Neural cell (in vitro differentiated cells): ENCODE data around the gene FAM110A. TPM values are rescaled to one million over a fixed set of nuclear protein-coding genes. Genes with fewer than 3 reads are reported as not detected.

Source experiments
- H2AFZ ChIP-seq: fragments of 200-600, 300-800 bp; sonication (generic), shearing (Covaris generic); 2 replicates; pipeline ENCODE4 v1.6.0; 2014; ENCODE audit warnings: low read depth, mild to moderate bottlenecking, antibody characterized with exemption, low read length, moderate library complexity
- H3F3A ChIP-seq: fragments of 200-600 bp; shearing (Covaris generic); 2 replicates; pipeline ENCODE4 v1.6.1; 2016; ENCODE audit warnings: mild to moderate bottlenecking, moderate library complexity, mixed read lengths, antibody characterized with exemption, low read length; ENCODE audit not compliant: insufficient read depth, poor library complexity, severe bottlenecking
- H3K27ac ChIP-seq: fragments of 200-600, 300-800 bp; sonication (generic), shearing (Covaris generic); 2 replicates; pipeline ENCODE4 v1.5.1; 2014; ENCODE audit warnings: mild to moderate bottlenecking, low read length, moderate library complexity
- H3K27me3 ChIP-seq: fragments of 300-800, 200-600 bp; sonication (generic), shearing (Covaris generic); 2 replicates; pipeline ENCODE4 v1.6.0; 2014; ENCODE audit warnings: mild to moderate bottlenecking, low read depth, low read length, moderate library complexity; ENCODE audit not compliant: insufficient read depth
- H3K36me3 ChIP-seq: fragments of 300-800, 200-600 bp; sonication (generic), shearing (Covaris generic); 2 replicates; pipeline ENCODE4 v1.5.1; 2014; ENCODE audit warnings: mild to moderate bottlenecking, antibody characterized with exemption, low read length, moderate library complexity; ENCODE audit not compliant: insufficient read depth
- H3K4me2 ChIP-seq: fragments of 300-800, 200-600 bp; sonication (generic), shearing (Covaris generic); 2 replicates; pipeline ENCODE4 v1.6.0; 2014; ENCODE audit warnings: mild to moderate bottlenecking, low read length
- H3K4me3 ChIP-seq: fragments of 300-800, 200-600 bp; sonication (generic), shearing (Covaris generic); 2 replicates; pipeline ENCODE4 v1.5.1; 2014; ENCODE audit warnings: mild to moderate bottlenecking, low read length, moderate library complexity
- H3K79me2 ChIP-seq: fragments of 200-600 bp; shearing (Covaris generic); replicated peaks from 2 replicates; pipeline ENCODE4 v1.6.0; 2014; ENCODE audit warnings: mild to moderate bottlenecking, low read length, moderate library complexity; ENCODE audit not compliant: insufficient read depth
- H3K9ac ChIP-seq: fragments of 300-800, 200-600 bp; sonication (generic), shearing (Covaris generic); 2 replicates; pipeline ENCODE4 v1.6.1; 2016; ENCODE audit warnings: mild to moderate bottlenecking, low read length, mixed read lengths
- H3K9me2 ChIP-seq: fragments of 200-600 bp; shearing (Covaris generic); 2 replicates; pipeline ENCODE4 v1.6.1; 2016; ENCODE audit warnings: mild to moderate bottlenecking, low read length, mixed read lengths; ENCODE audit not compliant: insufficient read depth
- H3K9me3 ChIP-seq: fragments of 200-600, 300-800 bp; sonication (generic), shearing (Covaris generic); 2 replicates; pipeline ENCODE4 v1.6.1; 2016; ENCODE audit warnings: mild to moderate bottlenecking, mixed run types, low read length, moderate library complexity, mixed read lengths
- H4K20me1 ChIP-seq: fragments of 200-600 bp; shearing (Covaris generic); 2 replicates; pipeline ENCODE4 v1.6.1; 2016; ENCODE audit warnings: mild to moderate bottlenecking, mixed run types; ENCODE audit not compliant: insufficient read depth
- CTCF ChIP-seq: fragments of 450-650 bp; IDR thresholded peaks from 2 replicates; pipeline ENCODE4 v1.5.1; 2014; ENCODE audit warnings: antibody characterized with exemption, mild to moderate bottlenecking, moderate library complexity; ENCODE audit not compliant: poor library complexity, severe bottlenecking
- EP300 ChIP-seq: fragments of 450-650 bp; conservative IDR thresholded peaks from 2 replicates; pipeline ENCODE4 v1.6.1; 2014; ENCODE audit warnings: antibody characterized with exemption, mild to moderate bottlenecking, moderate library complexity; ENCODE audit not compliant: poor library complexity, severe bottlenecking
- EZH2 ChIP-seq: fragments of 200-600, 300-800 bp; shearing (Covaris generic), sonication (generic); IDR thresholded peaks from 2 replicates; pipeline ENCODE4 v1.6.1; 2014; ENCODE audit warnings: antibody characterized with exemption, low read length, borderline replicate concordance, mild to moderate bottlenecking; ENCODE audit not compliant: insufficient read depth, poor library complexity, severe bottlenecking
- MXI1 ChIP-seq: fragments of 450-650 bp; conservative IDR thresholded peaks from 2 replicates; pipeline ENCODE4 v1.6.1; 2014; ENCODE audit warnings: antibody characterized with exemption, mild to moderate bottlenecking; ENCODE audit not compliant: poor library complexity, severe bottlenecking
- POLR2AphosphoS5 ChIP-seq: IDR thresholded peaks from 2 replicates; pipeline ENCODE4 v1.6.1; 2012
- RAD21 ChIP-seq: fragments of 450-650 bp; conservative IDR thresholded peaks from 2 replicates; pipeline ENCODE4 v1.6.1; 2014; ENCODE audit warnings: antibody characterized with exemption, mild to moderate bottlenecking, moderate library complexity
- REST ChIP-seq: IDR thresholded peaks from 2 replicates; pipeline ENCODE4 v1.6.1; 2012; ENCODE audit warnings: borderline replicate concordance
- SMC3 ChIP-seq: fragments of 450-650 bp; conservative IDR thresholded peaks from 2 replicates; pipeline ENCODE4 v1.6.1; 2014; ENCODE audit warnings: antibody characterized with exemption, mild to moderate bottlenecking, moderate library complexity; ENCODE audit not compliant: poor library complexity
- TAF1 ChIP-seq: IDR thresholded peaks from 2 replicates; pipeline ENCODE4 v1.6.1; 2012; ENCODE audit warnings: low read depth
- polyA plus RNA-seq: library from polyadenylated mRNA; depleted of rRNA; stranded (reverse); fragments of >200 nt; gene quantifications from 2 replicates; pipeline ENCODE4 v1.2.3, GENCODE V29; 2014

The FAM110A gene
- polyA plus RNA-seq, 1 donor from 2014 or later, result 5.8 TPM

GRCh38 chr20:858011-858410, 24.5 kb downstream of the FAM110A start:
- H3K79me2 ChIP-seq, result no peaks in the 10 kb centered on the region
- no peak overlapping the region for H3K4me2 ChIP-seq
- no peaks in the 10 kb centered on the region for H3K9me2 ChIP-seq
- no peaks in the 10 kb centered on the region for H3K27me3 ChIP-seq
- no peak overlapping the region for H3K27ac ChIP-seq
- no peak overlapping the region for H3K4me3 ChIP-seq
- H3F3A ChIP-seq, result no peaks in the 10 kb centered on the region
- H3K9ac ChIP-seq, result no peak overlapping the region
- H4K20me1 ChIP-seq, result no peaks in the 10 kb centered on the region
- no peaks in the 10 kb centered on the region for H3K36me3 ChIP-seq
- no peak overlapping the region for H2AFZ ChIP-seq
- H3K9me3 ChIP-seq, result no peaks in the 10 kb centered on the region
- no peak for TF ChIP-seq REST
- no peak for TF ChIP-seq EZH2
- TF ChIP-seq SMC3, result no peak
- no peak for TF ChIP-seq MXI1
- no peak for TF ChIP-seq POLR2AphosphoS5
- TF ChIP-seq EP300, result no peak
- TF ChIP-seq CTCF, result no peak
- no peak for TF ChIP-seq TAF1
- TF ChIP-seq RAD21, result no peak

- no peaks in the 10 kb centered on the region for H3K36me3 ChIP-seq
- no peaks in the 10 kb centered on the region for H3K9me2 ChIP-seq
- H3K9ac ChIP-seq, result no peak overlapping the region
- no peaks in the 10 kb centered on the region for H3F3A ChIP-seq
- H2AFZ ChIP-seq, result no peak overlapping the region
- no peaks in the 10 kb centered on the region for H3K9me3 ChIP-seq
- no peak overlapping the region for H3K4me3 ChIP-seq
- H3K27ac ChIP-seq, result no peak overlapping the region
- H3K4me2 ChIP-seq, result no peak overlapping the region
- H3K27me3 ChIP-seq, result no peaks in the 10 kb centered on the region
- TF ChIP-seq EZH2 (no peak), REST (no peak), POLR2AphosphoS5 (no peak), RAD21 (no peak), CTCF (no peak), MXI1 (no peak), EP300 (no peak), SMC3 (no peak), TAF1 (no peak)
- H4K20me1 ChIP-seq, result no peaks in the 10 kb centered on the region
- H3K79me2 ChIP-seq, result no peaks in the 10 kb centered on the region
Measured at GRCh38 chr20:859751-860231, 26.3 kb downstream of the FAM110A start.
